GM19455 (cell line): Measurements from ENCODE around the gene TM4SF4.
A peak's percentile ranks its signal among the peaks of the same experiment; 100 is the strongest.

Experiments
- ATAC-seq: cut with Tn5 transposase; IDR thresholded peaks from one replicate; pipeline ENCODE4 v1.9.1; 2021; ENCODE audit not compliant: unreplicated experiment

TM4SF4 gene

DNA sequence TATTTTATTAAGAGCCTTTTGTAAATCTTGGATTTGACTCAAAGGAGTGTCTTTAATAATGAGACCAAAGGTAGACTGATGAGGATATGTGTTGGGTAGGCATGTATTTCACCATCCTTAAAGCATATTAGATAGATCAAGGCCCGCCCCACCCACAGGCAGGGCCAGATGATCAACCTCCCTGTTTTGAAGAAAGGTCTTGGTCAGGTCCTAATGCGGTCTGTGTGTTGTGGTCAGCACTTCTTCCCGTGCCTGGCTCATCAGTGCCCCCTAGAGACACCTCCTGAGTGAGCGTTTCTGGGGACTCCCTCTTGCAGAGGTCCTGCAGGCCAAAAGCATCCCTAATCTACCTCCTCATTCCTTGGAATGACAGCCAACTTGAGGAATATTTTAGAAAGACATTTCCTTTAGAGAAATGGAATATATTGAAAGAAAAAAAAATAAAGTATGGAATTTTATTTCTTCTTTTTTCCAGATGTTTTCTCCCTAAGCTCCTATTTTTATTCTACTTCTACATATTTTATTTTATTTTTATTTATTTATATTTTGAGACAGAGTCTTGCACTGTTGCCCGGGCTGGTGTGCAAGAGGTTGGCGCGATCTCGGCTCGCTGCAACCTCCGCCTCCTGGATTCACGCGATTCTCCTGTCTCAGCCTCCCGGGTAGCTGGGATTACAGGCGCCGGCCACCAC lies 6.0 kb downstream of the TM4SF4 start:
- peak; percentile 96 for ATAC-seq

DNA sequence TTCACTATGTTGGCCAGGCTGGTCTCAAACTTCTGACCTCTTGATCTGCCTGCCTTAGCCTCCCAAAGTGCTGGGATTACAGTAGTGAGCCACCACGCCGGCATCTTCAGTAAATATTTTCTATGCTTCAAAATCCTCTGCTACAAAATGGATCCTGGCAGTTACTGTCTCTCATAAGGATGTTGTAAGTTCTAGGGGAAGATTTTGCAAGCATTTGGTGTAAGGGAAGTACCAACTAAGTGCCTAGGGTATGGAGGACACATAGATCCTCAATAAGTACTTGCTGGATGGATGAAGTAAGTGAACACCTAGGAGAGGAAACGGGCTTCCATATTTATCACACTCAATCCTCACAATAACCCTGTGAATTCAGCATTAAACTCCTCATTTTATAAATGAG lies 6.6 kb downstream of the TM4SF4 start:
- no peak for ATAC-seq

DNA sequence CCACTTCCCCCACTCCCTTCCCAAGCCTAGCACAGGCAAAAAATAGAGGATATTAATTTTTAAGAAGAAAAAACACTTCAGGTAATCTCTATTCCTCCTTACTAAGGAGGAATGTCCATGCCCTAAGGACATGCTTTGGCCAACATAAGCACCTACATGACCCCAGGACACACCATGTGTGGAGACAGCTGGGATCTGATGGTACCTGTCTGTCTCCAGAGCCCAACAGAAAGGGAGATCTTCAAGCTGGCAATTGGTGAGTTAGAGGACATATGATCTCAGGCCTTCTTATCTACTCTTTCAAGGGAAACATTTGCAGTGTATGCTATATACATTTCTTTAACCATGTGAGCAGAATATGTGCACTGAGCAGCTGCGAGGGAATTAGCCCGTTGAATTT lies 7.0 kb downstream of the TM4SF4 start:
- no peak for ATAC-seq

DNA sequence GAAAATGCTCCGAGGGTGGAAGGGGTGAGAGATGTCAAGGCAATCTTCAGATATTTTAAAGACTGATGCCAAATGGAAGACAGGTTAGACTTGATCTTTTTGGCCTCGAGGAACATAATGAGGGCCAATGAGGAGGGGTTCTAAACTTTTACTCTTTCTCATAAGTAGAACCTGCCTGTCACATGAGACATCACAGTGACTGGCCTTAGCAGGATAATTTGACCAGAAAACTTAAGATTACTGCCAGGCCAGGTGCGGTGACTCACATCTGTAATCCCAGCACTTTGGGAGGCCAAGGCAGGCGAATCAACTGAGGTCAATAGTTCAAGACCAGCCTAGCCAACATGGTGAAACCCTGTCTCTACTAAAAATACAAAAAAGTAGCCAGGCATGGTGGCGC lies 12.2 kb downstream of the TM4SF4 start:
- ATAC-seq: no peak

DNA sequence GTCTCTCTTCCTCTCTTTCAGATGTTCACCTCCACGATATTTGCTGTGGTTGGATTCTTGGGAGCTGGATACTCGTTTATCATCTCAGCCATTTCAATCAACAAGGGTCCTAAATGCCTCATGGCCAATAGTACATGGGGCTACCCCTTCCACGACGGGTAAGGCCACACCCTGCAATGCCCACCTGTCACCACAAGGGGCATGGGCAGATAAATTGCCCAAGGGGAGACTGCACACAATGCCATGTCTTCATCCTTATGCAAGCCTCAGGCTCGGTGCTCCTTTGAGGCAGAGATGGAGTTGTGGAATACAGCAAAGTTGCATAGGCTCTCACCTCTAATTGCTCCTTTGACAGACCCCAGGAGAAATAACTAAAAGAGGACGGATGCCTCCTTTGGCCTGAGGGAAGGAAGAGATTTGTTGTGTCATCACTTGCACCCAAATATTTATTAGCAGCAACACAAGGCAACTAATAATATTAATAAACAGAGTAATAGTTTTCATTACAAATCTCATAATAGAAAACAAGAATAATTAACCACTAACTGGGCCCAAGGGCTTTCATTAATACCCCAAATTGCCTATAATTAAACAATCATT lies 13.2 kb downstream of the TM4SF4 start:
- peak; percentile 74 for ATAC-seq

DNA sequence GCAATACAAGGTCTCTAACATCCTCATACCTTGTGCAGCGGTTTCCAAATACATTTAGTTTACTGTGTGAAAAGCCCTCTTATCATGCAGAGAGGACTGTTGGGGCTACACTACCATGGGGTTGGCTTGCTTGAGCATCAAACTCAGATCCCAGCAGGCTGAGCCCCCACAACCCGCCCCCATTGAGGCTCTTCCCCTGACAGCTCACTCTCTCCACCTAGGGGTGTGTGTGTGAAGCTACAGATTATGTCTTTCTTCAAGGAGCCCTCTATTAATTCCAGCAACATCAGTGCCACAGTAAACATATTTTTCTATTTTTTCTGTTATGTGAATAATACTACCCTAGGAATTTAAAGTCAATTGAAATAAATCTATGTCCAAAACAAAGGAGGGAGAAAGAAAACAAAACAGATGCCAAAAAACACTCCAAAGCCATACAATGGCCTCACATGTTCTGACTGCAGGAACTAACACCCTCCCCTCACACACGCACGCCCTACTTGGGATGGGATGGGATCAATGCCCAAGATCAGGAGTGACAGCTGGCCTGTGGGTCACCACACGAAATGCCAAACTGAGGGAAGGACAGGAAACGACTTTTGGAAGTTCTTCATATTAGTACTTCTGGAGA lies 14.7 kb downstream of the TM4SF4 start:
- no peak for ATAC-seq

DNA sequence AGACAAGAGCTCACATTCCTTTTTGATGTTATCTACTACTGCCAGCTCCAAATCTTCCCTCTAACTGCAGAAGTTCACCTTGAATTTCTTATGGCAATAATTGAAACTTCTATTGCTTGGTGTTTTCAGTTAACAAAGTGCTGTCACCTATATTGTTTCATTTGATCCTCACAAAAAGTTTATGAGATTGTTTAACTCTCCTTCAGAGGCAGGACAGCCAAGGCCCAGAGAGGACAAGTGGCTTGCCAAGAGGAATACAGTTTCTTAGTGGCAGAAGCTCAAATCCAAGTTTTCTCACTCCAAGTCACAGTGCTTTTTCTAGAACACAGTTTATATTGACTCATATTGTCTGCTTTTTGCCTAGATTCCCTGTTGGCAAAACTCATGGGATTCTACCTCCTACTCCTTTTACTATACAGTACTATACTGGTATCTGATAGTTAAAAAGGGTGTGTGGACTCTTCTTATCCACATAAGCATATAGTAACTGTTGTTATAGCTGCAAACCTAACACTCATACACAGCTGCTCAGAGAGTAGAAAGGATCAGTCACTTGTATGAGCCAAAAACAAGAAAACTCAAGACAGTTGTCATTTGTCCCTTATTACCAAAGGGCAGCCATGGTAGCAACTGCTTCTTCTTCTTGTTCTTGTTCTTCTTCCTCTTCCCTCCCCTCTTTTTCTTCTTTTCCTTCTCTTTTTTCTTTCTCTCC lies 15.9 kb downstream of the TM4SF4 start:
- ATAC-seq: no peak

DNA sequence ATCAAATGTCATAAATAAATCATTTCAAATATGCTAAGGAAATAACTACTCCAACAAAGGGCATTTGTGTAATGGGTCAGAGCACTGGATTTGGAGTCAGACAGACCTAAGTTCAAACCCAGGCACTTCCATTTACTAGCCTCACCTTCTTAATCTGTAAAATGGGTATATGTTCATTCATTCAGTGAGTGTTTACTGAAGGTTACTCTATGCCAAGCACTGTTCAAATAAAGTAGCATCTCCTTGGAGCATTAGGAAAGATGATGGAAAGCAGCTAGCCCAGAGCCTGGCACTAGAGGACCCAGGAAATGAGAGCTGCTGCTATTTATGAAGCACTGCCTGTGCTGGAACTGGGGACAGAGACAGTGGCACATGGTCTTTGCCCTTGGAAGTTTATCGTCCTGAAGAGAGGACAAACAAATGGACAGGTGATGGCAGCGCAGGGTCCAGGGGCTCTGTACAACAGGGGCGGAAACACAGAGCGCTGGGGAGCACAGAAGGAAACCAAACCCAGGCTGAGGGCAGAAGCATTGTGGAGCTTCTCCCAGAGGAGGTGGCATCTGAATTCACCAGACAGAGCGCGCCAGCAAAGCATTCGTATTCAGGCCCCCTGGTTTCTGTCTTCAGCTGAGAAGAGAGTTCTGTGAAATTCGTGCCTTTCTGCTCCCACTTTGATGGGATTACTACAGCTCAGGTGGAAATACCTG lies 19.0 kb downstream of the TM4SF4 start:
- no peak for ATAC-seq

DNA sequence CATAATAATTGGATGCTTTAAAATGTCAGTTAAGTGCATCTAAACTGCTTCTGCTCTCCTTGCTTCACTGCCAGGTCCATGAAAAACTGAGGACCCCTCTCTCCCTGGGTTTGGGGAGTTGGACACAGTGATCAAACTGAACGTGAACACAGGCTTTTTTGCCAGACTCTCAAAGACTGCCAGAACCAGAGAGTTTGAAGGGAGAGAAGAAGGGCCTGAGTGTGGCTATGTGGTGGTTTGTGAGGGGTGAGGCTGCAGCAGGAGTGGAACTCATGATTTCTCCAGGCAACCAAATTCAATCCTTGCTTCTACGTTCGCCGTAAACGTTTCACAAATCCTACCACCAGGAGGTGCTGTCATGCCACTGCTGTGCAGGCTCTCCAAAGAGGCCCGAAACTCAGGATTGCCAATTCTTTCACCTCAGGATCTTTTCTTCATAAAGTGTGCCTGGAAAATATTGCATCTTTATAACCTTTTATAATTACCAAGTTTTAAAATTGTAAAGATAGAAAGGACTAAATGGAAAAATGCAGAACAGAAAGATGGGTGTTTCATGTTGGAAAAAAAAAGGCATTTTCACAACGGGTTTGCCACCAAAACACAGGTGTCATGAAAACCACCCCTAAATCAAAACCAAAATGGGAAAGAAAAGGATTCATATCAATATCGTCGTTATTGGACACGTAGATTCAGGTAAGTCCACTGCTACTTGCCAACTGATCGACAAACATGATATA lies 19.7 kb downstream of the TM4SF4 start:
- no peak for ATAC-seq

DNA sequence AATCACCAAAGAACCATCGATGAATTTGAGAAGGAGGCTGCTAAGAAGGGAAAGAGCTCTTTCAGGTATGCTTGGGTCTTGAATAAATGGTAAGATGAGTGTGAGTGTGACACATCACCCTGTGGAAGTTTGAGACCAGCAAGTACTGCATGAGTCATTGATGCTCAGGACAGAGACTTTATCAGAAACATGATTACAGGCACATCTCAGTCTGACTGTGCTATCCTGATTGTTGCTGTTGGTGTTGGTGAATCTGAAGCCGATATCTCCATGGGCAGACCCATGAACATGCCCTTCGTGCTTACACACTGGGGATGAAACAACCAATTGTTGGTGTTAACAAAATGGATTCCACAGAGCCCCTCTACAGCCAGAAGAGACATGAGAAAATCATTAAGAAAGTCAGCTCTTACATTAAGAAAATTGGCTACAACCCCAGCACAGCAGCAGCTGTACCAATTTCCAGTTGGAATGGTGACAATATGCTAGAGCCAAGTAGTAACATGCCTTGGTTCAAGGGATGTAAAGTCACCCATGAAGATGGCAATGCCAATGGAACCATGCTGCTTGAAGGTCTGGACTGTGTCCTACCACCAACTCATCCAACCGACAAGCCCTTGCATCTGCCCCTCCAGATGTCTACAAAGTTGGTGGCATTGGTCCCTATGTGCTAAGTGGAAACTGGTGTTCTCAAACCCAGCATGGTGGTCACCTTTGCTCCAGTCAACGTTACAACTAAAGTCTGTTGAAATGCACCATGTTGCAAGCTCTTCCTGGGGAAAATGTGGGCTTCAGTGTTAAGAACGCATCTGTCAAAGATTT lies 20.5 kb downstream of the TM4SF4 start:
- no peak for ATAC-seq

DNA sequence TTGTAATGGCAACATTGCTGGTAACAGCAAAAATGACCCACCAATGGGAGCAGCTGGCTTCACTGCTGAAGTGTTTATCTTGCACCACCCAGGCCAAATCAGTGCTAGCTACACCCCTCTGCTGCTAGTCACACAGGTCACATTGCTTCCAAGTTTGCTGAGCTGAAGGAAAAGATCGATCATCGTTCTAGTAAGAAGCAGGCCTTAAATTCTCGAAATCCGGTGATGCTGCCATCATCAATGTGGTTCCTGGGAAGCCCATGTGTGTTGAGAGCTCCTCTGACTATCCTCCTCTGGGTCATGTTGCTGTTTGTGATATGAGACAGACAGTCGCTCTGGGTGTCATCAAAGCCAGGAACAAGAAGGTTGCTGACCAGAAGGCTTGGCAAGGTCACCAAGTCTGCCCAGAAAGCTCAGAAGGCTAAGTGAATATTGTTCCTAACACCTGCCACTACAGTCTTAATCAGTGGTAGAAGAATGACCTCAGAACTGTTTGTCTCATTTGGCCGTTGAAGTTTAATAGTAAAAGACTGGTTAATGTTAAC lies 21.2 kb downstream of the TM4SF4 start:
- ATAC-seq: no peak

DNA sequence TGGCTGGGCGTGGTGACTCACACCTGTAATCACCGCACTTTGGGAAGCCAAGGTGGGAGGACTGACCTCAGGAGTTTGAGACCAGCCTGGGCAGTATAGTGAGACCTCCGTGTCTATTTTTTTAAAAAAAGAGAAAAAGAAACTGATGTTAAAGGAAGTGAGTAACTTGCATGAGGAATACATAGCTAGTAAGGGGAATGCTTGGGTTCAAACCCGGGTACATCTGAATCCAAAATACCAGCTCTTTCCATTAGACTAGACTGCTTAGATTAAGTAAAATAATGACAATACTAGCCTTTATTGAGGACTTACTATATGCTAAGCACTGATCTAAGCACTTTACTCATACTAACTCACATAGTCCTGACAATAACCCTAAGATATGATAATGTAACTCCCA lies 22.4 kb downstream of the TM4SF4 start:
- no peak for ATAC-seq

DNA sequence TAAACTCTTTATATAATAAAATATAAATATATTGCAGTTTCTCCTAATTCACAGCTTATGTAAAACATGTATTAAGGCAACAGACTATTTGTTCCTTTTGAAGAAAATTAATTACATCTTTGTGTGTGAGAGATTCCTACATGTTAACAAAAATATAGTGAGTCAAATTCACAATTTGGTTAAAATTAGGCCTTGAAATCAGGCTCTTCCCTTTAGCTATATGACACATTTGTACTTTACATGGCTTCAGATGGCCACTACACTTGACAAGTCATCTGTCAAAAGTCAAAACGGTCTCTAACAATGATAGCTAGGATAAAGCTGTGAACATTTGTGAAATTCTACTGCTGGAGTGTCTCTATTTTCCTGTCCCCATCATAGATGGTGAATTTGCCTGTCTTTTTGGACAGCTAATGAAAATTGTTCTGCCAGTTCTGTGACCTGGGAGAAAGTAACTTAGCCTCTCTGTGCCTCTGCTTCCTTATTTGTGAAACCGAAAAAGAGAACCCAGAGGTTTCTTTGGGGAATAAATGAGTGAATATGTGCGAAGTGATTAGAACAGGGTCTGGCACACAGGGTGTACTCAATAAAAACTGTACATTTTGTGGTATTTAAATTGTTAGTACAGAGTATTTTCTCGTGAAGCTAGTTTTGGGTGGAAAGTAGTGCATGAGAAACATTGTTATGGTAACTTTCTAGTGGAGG lies 23.6 kb downstream of the TM4SF4 start:
- no peak for ATAC-seq

DNA sequence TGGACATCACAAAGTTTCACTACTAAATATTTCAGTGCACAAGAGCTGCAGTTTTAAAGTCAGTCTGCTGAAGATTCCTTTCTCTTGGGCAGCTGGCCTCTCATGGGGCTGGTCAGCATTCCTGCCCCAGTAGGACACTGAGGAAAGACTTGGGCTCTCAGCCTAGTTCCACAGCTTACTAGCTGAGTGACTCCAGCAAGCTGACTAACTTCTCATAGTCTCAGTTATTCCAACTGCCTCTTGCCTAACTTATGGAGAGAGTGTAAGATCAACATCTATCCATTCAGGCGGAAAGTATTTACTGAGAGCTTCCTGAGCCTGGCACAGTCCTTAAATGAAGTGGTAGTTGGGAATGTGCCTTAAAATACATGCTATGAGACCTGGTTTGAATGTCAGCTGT lies 27.0 kb downstream of the TM4SF4 start:
- ATAC-seq: no peak

DNA sequence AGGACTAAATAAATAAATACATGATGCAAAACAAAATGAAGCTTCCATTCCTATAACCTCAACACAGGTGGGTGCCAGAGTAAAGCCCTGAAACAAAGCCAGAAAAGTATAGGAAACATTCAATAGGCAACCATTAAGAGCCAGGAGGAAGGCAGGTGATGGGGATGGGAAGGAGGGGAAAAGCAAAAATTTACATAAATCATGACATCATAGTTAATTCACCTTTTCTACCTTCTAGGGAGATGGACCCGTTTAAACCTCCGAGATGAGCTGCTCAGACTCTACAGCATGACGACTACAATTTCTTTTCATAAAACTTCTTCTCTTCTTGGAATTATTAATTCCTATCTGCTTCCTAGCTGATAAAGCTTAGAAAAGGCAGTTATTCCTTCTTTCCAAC lies 27.9 kb downstream of the TM4SF4 start:
- no peak for ATAC-seq

DNA sequence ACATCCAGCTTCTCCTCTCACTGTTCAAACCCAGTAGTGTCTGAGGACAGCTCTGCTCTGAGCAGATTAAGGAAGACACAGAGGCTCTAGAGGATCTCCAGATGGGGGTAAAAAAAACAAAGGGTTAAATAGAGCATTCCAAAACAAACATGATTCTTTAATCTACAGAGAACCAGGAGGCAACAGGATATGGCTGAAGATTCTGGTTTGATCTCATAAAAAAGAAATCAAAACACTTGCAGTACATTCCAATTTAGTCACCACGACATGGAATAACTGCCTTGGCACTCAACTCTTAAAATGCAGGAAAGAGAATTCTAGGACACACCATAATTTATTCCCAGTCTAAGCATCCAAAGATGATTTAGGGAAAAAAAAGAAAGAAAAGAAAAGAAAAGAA lies 32.0 kb downstream of the TM4SF4 start:
- no peak for ATAC-seq

DNA sequence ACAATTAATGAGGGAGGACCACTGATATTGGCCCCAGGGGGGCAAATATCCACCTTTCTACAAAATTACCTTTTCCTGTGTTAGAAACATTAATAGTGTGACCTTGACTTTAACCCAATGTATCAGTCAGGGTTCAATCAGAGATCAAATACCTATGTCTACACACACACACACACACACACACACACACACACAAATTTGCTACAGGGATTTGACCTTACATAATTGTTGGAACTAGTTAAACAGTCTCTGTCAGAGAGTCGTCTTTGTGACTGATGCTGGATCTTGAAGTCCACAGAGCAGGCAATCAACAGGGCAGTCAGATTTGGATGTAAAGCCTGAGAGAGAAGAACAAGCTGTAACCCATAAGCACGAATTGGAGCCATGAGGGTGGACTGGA lies 32.5 kb downstream of the TM4SF4 start:
- no peak for ATAC-seq

DNA sequence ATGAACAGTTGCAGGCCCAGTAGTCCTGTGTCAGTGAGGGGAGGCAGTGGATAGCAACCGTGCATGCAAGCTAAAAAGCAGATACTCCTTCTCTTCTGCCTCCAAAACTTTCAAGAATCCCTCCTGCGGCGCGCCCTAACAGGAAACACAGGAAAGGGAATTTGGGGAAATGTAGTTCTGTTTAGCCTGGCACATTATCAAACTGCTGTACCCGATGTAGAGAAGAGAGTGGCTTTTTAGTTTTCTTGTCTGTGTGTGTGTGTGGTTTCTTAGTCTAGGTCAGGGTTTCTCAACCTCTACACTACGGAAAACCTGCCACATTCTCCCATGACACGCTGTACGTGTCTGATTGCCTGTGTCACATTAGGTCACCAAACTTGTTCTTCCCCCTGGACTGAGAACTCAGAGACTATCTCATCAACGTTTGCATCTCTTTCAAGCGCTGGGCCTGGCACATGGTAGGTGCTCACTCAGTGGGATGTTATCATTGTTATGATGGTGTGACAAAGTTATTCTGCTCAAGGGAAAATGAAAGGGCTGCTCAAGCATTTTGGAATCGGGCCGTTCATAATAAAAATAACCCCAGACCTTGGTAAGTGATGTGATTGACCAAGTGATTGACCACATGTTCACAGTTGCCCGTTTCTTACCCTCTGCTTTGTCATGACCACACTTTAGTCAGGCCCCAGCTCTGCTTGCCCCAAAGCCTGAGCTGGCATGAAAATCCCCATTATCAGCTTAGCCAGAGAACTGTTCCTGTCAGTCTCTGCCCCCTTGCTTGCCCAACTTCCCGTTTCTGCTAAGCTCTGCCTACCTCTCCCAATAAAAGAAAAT lies 33.2 kb downstream of the TM4SF4 start:
- no peak for ATAC-seq
